ENCODE measurements around the gene GPRASP3.

Gene GPRASP3

DNA sequence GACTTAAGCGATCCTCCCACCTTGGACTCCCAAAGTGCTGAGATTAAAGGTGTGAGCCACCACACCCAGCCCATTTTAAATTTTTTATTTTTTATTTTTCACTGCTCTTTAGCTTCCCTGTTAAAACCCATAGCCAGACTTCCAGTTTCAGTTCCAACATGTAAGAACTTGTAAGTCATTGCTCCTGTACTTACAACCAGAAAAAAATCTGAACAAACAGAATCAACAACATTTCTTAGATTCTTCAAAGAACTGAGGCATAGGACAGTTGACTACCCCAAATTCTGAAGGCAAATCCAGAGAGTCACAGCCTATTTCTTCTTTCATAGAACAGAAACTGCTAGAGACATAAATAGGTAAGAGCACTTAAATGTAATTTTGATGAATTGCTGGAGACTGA, 8.1 kb downstream of the GPRASP3 start:
- no peak for DNase-seq
- no peaks in the 10 kb centered on the region for H3K27me3 ChIP-seq
- no peaks in the 10 kb centered on the region for H3K4me1 ChIP-seq
- intact Hi-C loops (cut with DNase I; ENCODE audit: low total_unique reads), result no loop called here
- no peaks in the 10 kb centered on the region for H3K36me3 ChIP-seq
- no peak overlapping the region for H3K4me3 ChIP-seq
- H3K27ac ChIP-seq, result no peak overlapping the region
- TF ChIP-seq CTCF (IDR thresholded peaks at IDR 0.05), result no peak
- no peaks in the 10 kb centered on the region for H3K9me3 ChIP-seq

DNA sequence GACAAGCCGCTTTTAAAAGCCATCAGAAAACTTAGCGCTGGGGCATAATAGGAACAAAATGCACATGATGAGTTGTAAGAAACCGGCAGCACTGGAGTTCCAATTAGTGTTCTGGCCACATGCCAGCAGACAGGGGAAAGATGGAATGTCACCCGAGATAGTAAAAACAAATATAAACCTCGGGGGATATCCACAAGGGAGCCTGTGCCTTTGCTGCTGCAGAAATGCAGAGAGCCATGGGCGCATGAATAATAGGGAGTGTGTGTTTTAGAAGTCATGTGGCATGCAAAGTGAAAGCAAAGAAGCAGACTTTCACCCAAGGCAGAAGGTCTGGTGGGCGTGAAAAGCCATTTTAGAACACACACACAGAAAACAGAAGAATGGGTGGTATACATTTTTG, 19.1 kb downstream of the GPRASP3 start:
- no peak for TF ChIP-seq CTCF (IDR thresholded peaks at IDR 0.05)
- Histone ChIP-seq H3K27ac (no peak overlapping the region), H3K36me3 (no peaks in the 10 kb centered on the region), H3K4me1 (no peaks in the 10 kb centered on the region), H3K27me3 (no peaks in the 10 kb centered on the region), H3K9me3 (no peaks in the 10 kb centered on the region), H3K4me3 (no peak overlapping the region)
- DNase-seq, result no peak
- intact Hi-C loops (cut with DNase I; ENCODE audit: low total_unique reads), result loop anchor here (5.0 kb wide), 1 partner anchor 1273 kb away; the partner anchor contains the start of gene H2BW1

- no peak overlapping the region for H3K27ac ChIP-seq
- no peak for DNase-seq
- no peaks in the 10 kb centered on the region for H3K27me3 ChIP-seq
- peaks cover 0 to 8% (median 0%) of the 10 kb centered on the region in 4 donors for H3K4me1 ChIP-seq
- H3K4me3 ChIP-seq, result no peak overlapping the region
- H3K9me3 ChIP-seq, result no peaks in the 10 kb centered on the region
- intact Hi-C loops (cut with DNase I; ENCODE audit: low total_unique reads), result loop anchor here (5.0 kb wide), 1 partner anchor 1268 kb away; the partner anchor contains the start of gene H2BW1
- no peak for TF ChIP-seq CTCF (IDR thresholded peaks at IDR 0.05)
- H3K36me3 ChIP-seq, result no peaks in the 10 kb centered on the region
These were observed 23.8 kb downstream of the GPRASP3 start for GRCh38 chrX:102744307-102744706.

DNA sequence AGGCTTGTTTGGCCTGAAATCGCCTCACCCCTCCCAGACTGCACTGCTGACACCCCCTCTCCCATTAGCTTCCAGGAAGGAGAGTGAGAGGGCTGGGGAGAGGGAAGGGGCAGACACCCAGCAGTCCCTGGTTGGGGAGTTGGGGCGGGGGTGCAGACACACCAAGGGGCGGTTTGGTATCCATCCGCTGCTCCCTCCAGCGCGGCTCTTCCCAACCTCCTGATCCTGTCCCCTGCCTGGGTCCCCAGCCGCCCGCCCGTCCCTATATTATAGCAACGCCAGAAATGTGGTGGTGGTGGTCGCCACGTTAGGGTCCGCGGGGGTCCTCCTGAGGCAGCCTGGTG, 24.9 kb downstream of the GPRASP3 start:
- DNase-seq, result no peak
- H3K4me3 ChIP-seq, result peak overlapping the region; percentile 54 to 66
- intact Hi-C loops (cut with DNase I; ENCODE audit: low total_unique reads), result no loop called here
- H3K27me3 ChIP-seq, result no peaks in the 10 kb centered on the region
- no peaks in the 10 kb centered on the region for H3K36me3 ChIP-seq
- H3K4me1 ChIP-seq, result peaks cover 0 to 8% (median 0%) of the 10 kb centered on the region in 4 donors
- no peaks in the 10 kb centered on the region for H3K9me3 ChIP-seq
- TF ChIP-seq CTCF (IDR thresholded peaks at IDR 0.05), result no peak
- H3K27ac ChIP-seq, result no peak overlapping the region

- TF ChIP-seq CTCF (IDR thresholded peaks at IDR 0.05), result no peak
- Histone ChIP-seq H3K36me3 (no peaks in the 10 kb centered on the region), H3K4me1 (peaks cover 0 to 8% (median 0%) of the 10 kb centered on the region in 4 donors), H3K9me3 (no peaks in the 10 kb centered on the region), H3K27me3 (no peaks in the 10 kb centered on the region), H3K27ac (no peak overlapping the region), H3K4me3 (peak overlapping the region; percentile 54 to 66)
- intact Hi-C loops (cut with DNase I; ENCODE audit: low total_unique reads), result no loop called here
- peak in 1 of 2 donors; percentile 62 for DNase-seq
These were observed 25.5 kb downstream of the GPRASP3 start for GRCh38 chrX:102745857-102746584.
